Fibroblast of lung (primary cell): ENCODE results near the gene PRRC2B. TPM values are rescaled to one million over a fixed set of nuclear protein-coding genes. Genes with fewer than 3 reads are reported as not detected.
"Not testable (repeated sequence)": the region's sequence is repeated elsewhere in the genome, so short reads cannot be mapped to it uniquely, and the experiment has no call there.

Source experiments
- DNase-seq, 2 donors: peaks; one replicate each; pipeline versions ENCODE4 v3.0.0 to v3.0.0-alpha.2; 2010; ENCODE audit warnings: low read depth in 2 of 2
- H2AFZ ChIP-seq: 2 replicates; pipeline ENCODE4 v1.5.1; 2012; ENCODE audit warnings: low read length, control low read depth, inconsistent platforms
- H3K27ac ChIP-seq: 2 replicates; pipeline ENCODE4 v1.5.1; 2011; ENCODE audit warnings: low read length, control low read depth; ENCODE audit not compliant: insufficient read depth
- H3K27me3 ChIP-seq: 2 replicates; pipeline ENCODE4 v1.5.1; 2011; ENCODE audit warnings: mild to moderate bottlenecking, low read length; ENCODE audit not compliant: control insufficient read depth, insufficient read depth
- H3K36me3 ChIP-seq: 2 replicates; pipeline ENCODE4 v1.5.1; 2011; ENCODE audit warnings: low read length; ENCODE audit not compliant: control insufficient read depth, insufficient read depth
- H3K4me1 ChIP-seq: 2 replicates; pipeline ENCODE4 v1.5.1; 2011; ENCODE audit warnings: low read length; ENCODE audit not compliant: control insufficient read depth, insufficient read depth; ENCODE audit errors: extremely low read depth
- H3K4me2 ChIP-seq: 2 replicates; pipeline ENCODE4 v1.5.1; 2011; ENCODE audit warnings: low read length, control low read depth; ENCODE audit not compliant: insufficient read depth; ENCODE audit errors: extremely low read depth
- H3K4me3 ChIP-seq, 4 experiments: fragments of 200-600 bp in 1 of 4; sonication (generic) in 1 of 4; replicated peaks in 1 of 4; 2 replicates each; pipeline ENCODE4 v1.5.1; 2011 to 2016; ENCODE audit warnings: low read length in 4 of 4, low read depth in 3 of 4, mild to moderate bottlenecking in 3 of 4, control low read depth in 2 of 4, inconsistent platforms in 1 of 4, mixed read lengths in 1 of 4; ENCODE audit not compliant: insufficient read depth in 1 of 4; ENCODE audit errors: control extremely low read depth in 1 of 4
- H3K79me2 ChIP-seq: 2 replicates; pipeline ENCODE4 v1.5.1; 2012; ENCODE audit warnings: mild to moderate bottlenecking, low read length, inconsistent platforms; ENCODE audit not compliant: control insufficient read depth, insufficient read depth
- H3K9ac ChIP-seq: 2 replicates; pipeline ENCODE4 v1.5.1; 2011; ENCODE audit warnings: mild to moderate bottlenecking, low read length, control low read depth; ENCODE audit not compliant: insufficient read depth
- H3K9me3 ChIP-seq: 2 replicates; pipeline ENCODE4 v1.5.1; 2012; ENCODE audit warnings: low read depth, low read length; ENCODE audit not compliant: control insufficient read depth, insufficient read depth
- H4K20me1 ChIP-seq: 2 replicates; pipeline ENCODE4 v1.5.1; 2011; ENCODE audit warnings: low read length; ENCODE audit not compliant: control insufficient read depth, insufficient read depth; ENCODE audit errors: extremely low read depth
- CTCF ChIP-seq, 2 donors: IDR thresholded peaks in 1 of 2; conservative IDR thresholded peaks in 1 of 2; 1 replicate in 1 of 2; 2 replicates in 1 of 2; pipeline ENCODE4 v1.5.1; 2011 to 2012; ENCODE audit warnings: low read length in 2 of 2, control low read depth in 1 of 2, inconsistent platforms in 1 of 2, low read depth in 1 of 2, mild to moderate bottlenecking in 1 of 2
- EZH2 ChIP-seq: IDR thresholded peaks from 2 replicates; pipeline ENCODE4 v1.5.1; 2012; ENCODE audit warnings: low read length, control low read depth, mild to moderate bottlenecking; ENCODE audit errors: missing control alignments
- polyA plus RNA-seq, 2 donors: library from polyadenylated mRNA; depleted of rRNA in 1 of 2; stranded (reverse) in 1 of 2; unstranded in 1 of 2; fragments of >200 nt; gene quantifications; 2 replicates each; pipeline ENCODE4 v1.2.1, GENCODE V29; 2011 to 2012; ENCODE audit warnings: missing spikeins in 1 of 2
- total RNA-seq: library from RNA; depleted of rRNA; stranded (reverse); fragments of >200 nt; gene quantifications from 2 replicates; pipeline ENCODE4 v1.2.1, GENCODE V29; 2014

PRRC2B gene
- total and polyA plus RNA-seq, 2 donors (not counting 1 experiment from before 2014, with no cell fraction given): 29.9 to 66.4 TPM

GRCh38 chr9:131449276-131449675 is 55.4 kb downstream of the PRRC2B start:
- H3K9ac ChIP-seq: no peak overlapping the region
- H3K4me1 ChIP-seq: no peaks in the 10 kb centered on the region
- DNase-seq: no peak
- H3K4me2 ChIP-seq: no peak overlapping the region
- no peak overlapping the region for H2AFZ ChIP-seq
- H3K4me3 ChIP-seq: no peak overlapping the region
- no peaks in the 10 kb centered on the region for H3K27me3 ChIP-seq
- H3K36me3 ChIP-seq: peaks cover 11% of the 10 kb centered on the region
- no peaks in the 10 kb centered on the region for H4K20me1 ChIP-seq
- TF ChIP-seq CTCF (conservative IDR thresholded peaks at IDR 0.05 in 1 of 2, IDR thresholded peaks at IDR 0.05 in 1 of 2; ENCODE audit: low read depth in 1 of 2, low read length in 2 of 2): no peak
- no peak for TF ChIP-seq EZH2
- H3K27ac ChIP-seq: no peak overlapping the region
- no peaks in the 10 kb centered on the region for H3K9me3 ChIP-seq
- peaks cover 10% of the 10 kb centered on the region for H3K79me2 ChIP-seq

- Histone ChIP-seq H3K4me1 (no peaks in the 10 kb centered on the region), H3K9me3 (no peaks in the 10 kb centered on the region), H3K79me2 (peaks cover 10% of the 10 kb centered on the region), H3K4me3 (no peak overlapping the region), H4K20me1 (no peaks in the 10 kb centered on the region), H3K9ac (no peak overlapping the region), H3K27me3 (no peaks in the 10 kb centered on the region), H3K27ac (no peak overlapping the region), H3K36me3 (peaks cover 20% of the 10 kb centered on the region), H2AFZ (no peak overlapping the region), H3K4me2 (no peak overlapping the region)
- no peak for DNase-seq
- TF ChIP-seq CTCF (conservative IDR thresholded peaks at IDR 0.05 in 1 of 2, IDR thresholded peaks at IDR 0.05 in 1 of 2; ENCODE audit: low read depth in 1 of 2, low read length in 2 of 2): no peak
- TF ChIP-seq EZH2: no peak
These were observed 60.1 kb downstream of the PRRC2B start for GRCh38 chr9:131454028-131454427.

DNA sequence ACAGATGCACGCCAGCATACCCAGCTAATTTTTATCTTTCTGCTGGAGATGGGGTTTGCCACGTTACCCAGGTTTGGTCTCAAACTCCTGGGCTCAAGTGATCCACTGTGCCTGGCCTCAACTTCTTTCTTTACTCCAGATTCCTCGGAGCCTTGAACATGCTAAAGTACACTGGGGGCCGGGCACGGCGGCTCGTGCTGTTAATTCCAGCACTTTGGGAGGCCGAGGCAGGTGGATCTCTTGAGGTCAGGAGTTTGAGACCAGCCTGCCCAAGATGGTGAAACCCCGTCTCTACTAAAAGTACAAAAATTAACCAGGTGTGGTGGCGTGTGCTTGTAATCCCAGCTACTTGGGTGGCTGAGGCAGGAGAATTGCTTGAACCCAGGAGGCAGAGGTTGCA is 61.8 kb downstream of the PRRC2B start:
- H4K20me1 ChIP-seq, H3K9me3 ChIP-seq, H3K4me3 ChIP-seq, DNase-seq, H3K9ac ChIP-seq, H3K4me1 ChIP-seq, H3K27me3 ChIP-seq, H2AFZ ChIP-seq, H3K4me2 ChIP-seq, H3K27ac ChIP-seq, H3K79me2 ChIP-seq: not testable (repeated sequence)
- peaks cover 23% of the 10 kb centered on the region for H3K36me3 ChIP-seq

DNA sequence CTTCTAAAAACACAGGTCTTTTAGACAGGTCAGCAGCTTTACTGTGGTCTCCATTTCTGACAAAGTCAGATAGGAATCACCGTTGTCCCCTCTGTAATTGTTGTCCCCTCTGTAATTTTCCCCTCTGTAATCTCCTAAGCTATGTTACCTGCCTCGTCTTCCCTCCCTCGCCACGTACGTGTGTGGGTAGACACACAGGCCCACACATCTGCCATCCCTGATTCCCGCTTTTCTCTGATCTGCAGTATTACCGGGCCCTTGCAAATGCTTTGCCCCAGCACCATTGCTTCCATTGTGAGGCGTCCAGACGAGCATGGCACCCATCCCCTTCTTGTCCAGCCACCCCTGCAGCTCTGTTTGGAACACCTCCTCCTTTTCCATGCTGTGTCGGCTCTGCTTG is 63.9 kb downstream of the PRRC2B start:
- Histone ChIP-seq H3K27ac (no peak overlapping the region), H2AFZ (no peak overlapping the region), H3K79me2 (peaks cover 7% of the 10 kb centered on the region), H3K4me2 (no peak overlapping the region), H3K4me1 (no peaks in the 10 kb centered on the region), H3K4me3 (no peak overlapping the region), H4K20me1 (no peaks in the 10 kb centered on the region), H3K27me3 (no peaks in the 10 kb centered on the region), H3K9me3 (no peaks in the 10 kb centered on the region), H3K36me3 (peaks cover 30% of the 10 kb centered on the region), H3K9ac (no peak overlapping the region)
- no peak for TF ChIP-seq CTCF (conservative IDR thresholded peaks at IDR 0.05 in 1 of 2, IDR thresholded peaks at IDR 0.05 in 1 of 2; ENCODE audit: low read depth in 1 of 2, low read length in 2 of 2)
- TF ChIP-seq EZH2: no peak
- no peak for DNase-seq
